Stomach (tissue), 4 donors: ENCODE results near the gene SLN.

ENCODE experiments used
- POLR2A ChIP-seq, 4 donors: fragments of 450-650 bp; IDR thresholded peaks; one replicate each; pipeline ENCODE4 v1.6.1; 2016; ENCODE audit warnings: antibody characterized with exemption in 4 of 4, control low read depth in 2 of 4, mild to moderate bottlenecking in 1 of 4, moderate library complexity in 1 of 4
- TF ChIP-seq, protein P1 (sequence below), 7 experiments: fragments of 450-650 bp in 4 of 7; fragments of 200-600 bp in 3 of 7; sonication (generic) in 3 of 7; IDR thresholded peaks; one replicate each; pipeline ENCODE4 v1.5.1; 2016 to 2019; ENCODE audit warnings: antibody characterized with exemption in 7 of 7, control low read depth in 2 of 7, mild to moderate bottlenecking in 1 of 7

DNA sequence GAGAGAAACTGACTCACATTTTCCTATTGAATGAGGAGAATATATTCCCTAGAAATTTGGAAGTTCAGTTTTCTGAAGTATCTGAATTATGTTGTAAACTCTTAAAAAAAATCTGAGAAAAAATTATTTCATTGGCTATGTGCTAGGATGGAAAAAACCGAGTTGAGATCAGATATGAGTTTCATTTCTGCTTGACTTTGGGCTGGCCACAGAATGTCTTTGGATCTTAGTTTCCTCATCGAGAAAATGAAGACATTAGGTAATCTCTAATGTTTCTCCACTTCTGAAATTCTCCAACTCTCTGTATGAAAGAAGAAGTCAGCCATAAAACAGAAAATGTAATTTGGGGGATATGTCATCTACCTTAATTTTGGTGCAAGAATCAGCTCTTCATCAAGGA, 28.8 kb downstream of the SLN start:
- TF ChIP-seq POLR2A (IDR thresholded peaks at IDR 0.05) = no peak
- TF ChIP-seq, protein P1, sequence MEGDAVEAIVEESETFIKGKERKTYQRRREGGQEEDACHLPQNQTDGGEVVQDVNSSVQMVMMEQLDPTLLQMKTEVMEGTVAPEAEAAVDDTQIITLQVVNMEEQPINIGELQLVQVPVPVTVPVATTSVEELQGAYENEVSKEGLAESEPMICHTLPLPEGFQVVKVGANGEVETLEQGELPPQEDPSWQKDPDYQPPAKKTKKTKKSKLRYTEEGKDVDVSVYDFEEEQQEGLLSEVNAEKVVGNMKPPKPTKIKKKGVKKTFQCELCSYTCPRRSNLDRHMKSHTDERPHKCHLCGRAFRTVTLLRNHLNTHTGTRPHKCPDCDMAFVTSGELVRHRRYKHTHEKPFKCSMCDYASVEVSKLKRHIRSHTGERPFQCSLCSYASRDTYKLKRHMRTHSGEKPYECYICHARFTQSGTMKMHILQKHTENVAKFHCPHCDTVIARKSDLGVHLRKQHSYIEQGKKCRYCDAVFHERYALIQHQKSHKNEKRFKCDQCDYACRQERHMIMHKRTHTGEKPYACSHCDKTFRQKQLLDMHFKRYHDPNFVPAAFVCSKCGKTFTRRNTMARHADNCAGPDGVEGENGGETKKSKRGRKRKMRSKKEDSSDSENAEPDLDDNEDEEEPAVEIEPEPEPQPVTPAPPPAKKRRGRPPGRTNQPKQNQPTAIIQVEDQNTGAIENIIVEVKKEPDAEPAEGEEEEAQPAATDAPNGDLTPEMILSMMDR (IDR thresholded peaks at IDR 0.05) = no peak
